Fibroblast of mammary gland (primary cell): Measurements from ENCODE around the gene QKI.

ENCODE experiments used
- DNase-seq: peaks from one replicate; pipeline ENCODE4 v3.0.0-alpha.2; 2010; ENCODE audit warnings: low read depth
- H3K4me3 ChIP-seq: 2 replicates; pipeline ENCODE4 v1.5.1; 2011; ENCODE audit warnings: low read depth, mild to moderate bottlenecking, low read length, moderate library complexity; ENCODE audit not compliant: control insufficient read depth
- CTCF ChIP-seq: conservative IDR thresholded peaks from 2 replicates; pipeline ENCODE4 v1.5.1; 2011; ENCODE audit warnings: low read depth, low read length, inconsistent platforms; ENCODE audit not compliant: control insufficient read depth, insufficient read depth

The QKI gene

GRCh38 chr6:163543321-163543720 lies 128.8 kb downstream of the QKI start:
- TF ChIP-seq CTCF: no peak
- no peak for DNase-seq
- H3K4me3 ChIP-seq: no peak overlapping the region

- no peak for DNase-seq
- H3K4me3 ChIP-seq: no peak overlapping the region
- TF ChIP-seq CTCF: no peak
Observed at GRCh38 chr6:163545370-163545769, 130.9 kb downstream of the QKI start.

- no peak overlapping the region for H3K4me3 ChIP-seq
- no peak for TF ChIP-seq CTCF
- no peak for DNase-seq
Observed at GRCh38 chr6:163547287-163547686, 132.8 kb downstream of the QKI start.

- DNase-seq: no peak
- no peak overlapping the region for H3K4me3 ChIP-seq
- no peak for TF ChIP-seq CTCF
Observed at GRCh38 chr6:163548624-163549023, 134.1 kb downstream of the QKI start.

- no peak for DNase-seq
- TF ChIP-seq CTCF: no peak
- H3K4me3 ChIP-seq: no peak overlapping the region
Observed at GRCh38 chr6:163554032-163554431, 139.5 kb downstream of the QKI start.

GRCh38 chr6:163554663-163555062 lies 140.1 kb downstream of the QKI start:
- no peak overlapping the region for H3K4me3 ChIP-seq
- peak; percentile 74 for TF ChIP-seq CTCF
- DNase-seq: peak; percentile 69

- TF ChIP-seq CTCF: no peak
- DNase-seq: no peak
- H3K4me3 ChIP-seq: no peak overlapping the region
Observed at GRCh38 chr6:163559661-163560060, 145.1 kb downstream of the QKI start.
